Measurements from ENCODE around the gene SSX1. TPM values are rescaled to one million over a fixed set of nuclear protein-coding genes. Genes with fewer than 3 reads are reported as not detected.
"Not testable (repeated sequence)": the region's sequence is repeated elsewhere in the genome, so short reads cannot be mapped to it uniquely, and the experiment has no call there.

SSX1 gene
- total and polyA plus RNA-seq, 2 of the 4 experiments (the other 2 are of a cell fraction): not detected

- H4K5ac ChIP-seq (ENCODE audit: low read depth, low read length); H2BK15ac ChIP-seq (ENCODE audit: low read depth, low read length); H4K20me1 ChIP-seq (ENCODE audit: insufficient read depth, low read length); H3K18ac ChIP-seq (ENCODE audit: low read depth, low read length); H3K4ac ChIP-seq (ENCODE audit: low read depth, low read length); H2AK5ac ChIP-seq (ENCODE audit: low read depth, low read length); H3K36me3 ChIP-seq (ENCODE audit: control insufficient read depth, insufficient read depth, low read length); H4K8ac ChIP-seq (ENCODE audit: low read depth in 2 of 2, low read length in 2 of 2); ATAC-seq (ENCODE audit: low read depth); CTCF ChIA-PET; H3K27me3 ChIP-seq (ENCODE audit: control insufficient read depth, insufficient read depth, low read length); H3K4me2 ChIP-seq (ENCODE audit: low read depth, low read length); H2BK120ac ChIP-seq (ENCODE audit: low read depth, low read length); H3K23ac ChIP-seq (ENCODE audit: low read depth, low read length); H3K27ac ChIP-seq (ENCODE audit: insufficient read depth, low read length); H2AFZ ChIP-seq (replicated peaks; ENCODE audit: low read length, poor library complexity); POLR2A ChIA-PET (ENCODE audit: unreplicated experiment); H3K56ac ChIP-seq (ENCODE audit: extremely low read depth, insufficient read depth, low read length); H3K9me1 ChIP-seq (ENCODE audit: insufficient read depth, low read length); H3K9ac ChIP-seq (ENCODE audit: low read depth, low read length); intact Hi-C loops (cut with micrococcal nuclease); H4K91ac ChIP-seq (ENCODE audit: insufficient read depth, low read depth, low read length); in situ Hi-C loops (cut with MboI; ENCODE audit: low sequenced_read_pairs); H2BK5ac ChIP-seq (ENCODE audit: low read depth, low read length, poor library complexity, severe bottlenecking); H2AK9ac ChIP-seq (replicated peaks; ENCODE audit: low read depth, low read length, poor library complexity); H3K79me1 ChIP-seq (ENCODE audit: low read depth in 1 of 2, low read length in 2 of 2); H3K9me3 ChIP-seq (ENCODE audit: control insufficient read depth, insufficient read depth, low read length); H2BK20ac ChIP-seq (ENCODE audit: low read depth, low read length); DNase-seq; H3K14ac ChIP-seq (replicated peaks; ENCODE audit: low read depth, low read length); dilution Hi-C loops (cut with HindIII; ENCODE audit: low sequenced_read_pairs, unreplicated experiment); H3K4me3 ChIP-seq (ENCODE audit: insufficient read depth, low read depth, low read length); H3K4me1 ChIP-seq (ENCODE audit: control insufficient read depth, insufficient read depth, low read length); BruUV-seq (replicated peaks): not testable (repeated sequence)
These were observed 19.2 kb downstream of the SSX1 start for GRCh38 chrX:48274365-48274764.
